Activated CD4-positive, alpha-beta T cell treated with anti-CD3 and anti-CD28 coated beads for 36 hours (primary cell): Measurements from ENCODE around the gene SSBP3. TPM values are rescaled to one million over a fixed set of nuclear protein-coding genes. Genes with fewer than 3 reads are reported as not detected.

Experiments used
- ATAC-seq: fragments of 200-7000 bp; cut with Tn5 transposase; one replicate; pipeline ENCODE4 v1.10.0; 2021; ENCODE audit warnings: mild to moderate bottlenecking, moderate library complexity
- CTCF ChIA-PET: fragments of 350-600 bp; sonication (Branson Sonifier 250); formaldehyde crosslinking; loops from one replicate; lab custom pipeline; 2021; ENCODE audit warnings: antibody characterized with exemption; lab: Charles Lee
- POLR2A ChIA-PET: fragments of 350-600 bp; sonication (Branson Sonifier 250); formaldehyde crosslinking; loops from one replicate; lab custom pipeline; 2021; ENCODE audit warnings: antibody characterized with exemption, inconsistent platforms; lab: Charles Lee
- DNase-seq: peaks from one replicate; pipeline ENCODE4 v3.0.0-alpha.2; 2020
- H3K27ac Mint-ChIP-seq: one replicate; pipeline ENCODE4 v1.8.0; 2021; ENCODE audit warnings: mixed read lengths
- H3K27me3 Mint-ChIP-seq: one replicate; pipeline ENCODE4 v1.8.0; 2021; ENCODE audit warnings: mixed read lengths
- H3K36me3 Mint-ChIP-seq: one replicate; pipeline ENCODE4 v1.8.0; 2021; ENCODE audit warnings: low read depth, mixed read lengths
- H3K4me1 Mint-ChIP-seq: one replicate; pipeline ENCODE4 v1.8.0; 2021; ENCODE audit warnings: mixed read lengths
- H3K4me3 Mint-ChIP-seq: one replicate; pipeline ENCODE4 v1.8.0; 2021; ENCODE audit warnings: mild to moderate bottlenecking, moderate library complexity, mixed read lengths
- H3K9me3 Mint-ChIP-seq: one replicate; pipeline ENCODE4 v1.8.0; 2021; ENCODE audit warnings: low read depth, mixed read lengths
- intact Hi-C, 2 experiments: fragments of 100-400 bp; cut with DNase I in 1 of 2; cut with micrococcal nuclease in 1 of 2; formaldehyde crosslinking; loops; one replicate each; pipeline versions ENCODE4 v1.14.2 to v1.15.1; 2022 to 2024; cut with DNase I, micrococcal nuclease
- total RNA-seq, 2 experiments: library from RNA; stranded (reverse); gene quantifications; one replicate each; pipeline ENCODE4 v1.2.3, GENCODE V29; 2021

SSBP3 gene
- total RNA-seq, 2 experiments from 2014 or later = 40.3 to 64.2 TPM

GRCh38 chr1:54317084-54317483, 89.1 kb downstream of the SSBP3 start:
- no peak for ATAC-seq
- intact Hi-C loops = no loop called here
- ChIA-PET POLR2A (no interaction called here), CTCF (no interaction called here)
- Mint-ChIP-seq H3K4me1 (peaks cover 36% of the 10 kb centered on the region), H3K4me3 (no peak overlapping the region), H3K27ac (no peak overlapping the region), H3K36me3 (no peaks in the 10 kb centered on the region), H3K9me3 (no peaks in the 10 kb centered on the region), H3K27me3 (no peaks in the 10 kb centered on the region)
- DNase-seq = no peak

GRCh38 chr1:54315099-54315498, 91.1 kb downstream of the SSBP3 start:
- DNase-seq (no peak), ATAC-seq (no peak)
- POLR2A ChIA-PET = no interaction called here
- Mint-ChIP-seq H3K4me1 (peaks cover 46% of the 10 kb centered on the region), H3K36me3 (no peaks in the 10 kb centered on the region), H3K4me3 (no peak overlapping the region), H3K9me3 (no peaks in the 10 kb centered on the region), H3K27me3 (no peaks in the 10 kb centered on the region), H3K27ac (no peak overlapping the region)
- intact Hi-C loops = no loop called here
- CTCF ChIA-PET = interaction anchor here (0.7 to 1.0 kb wide), 2 partner anchors 9 to 144 kb away, joined by 3 to 4 read pairs; no protein-coding TSS in a partner anchor

GRCh38 chr1:54314696-54315095, 91.5 kb downstream of the SSBP3 start:
- Mint-ChIP-seq H3K36me3 (no peaks in the 10 kb centered on the region), H3K27me3 (no peaks in the 10 kb centered on the region), H3K4me3 (no peak overlapping the region), H3K9me3 (no peaks in the 10 kb centered on the region), H3K4me1 (peaks cover 49% of the 10 kb centered on the region), H3K27ac (no peak overlapping the region)
- ATAC-seq (no peak), DNase-seq (no peak)
- ChIA-PET POLR2A (no interaction called here), CTCF (interaction anchor here (0.7 to 1.0 kb wide), 3 partner anchors 9 to 46 kb away, joined by 3 read pairs; no protein-coding TSS in a partner anchor)
- intact Hi-C loops = no loop called here

- peak; percentile 37 for ATAC-seq
- intact Hi-C loops = no loop called here
- H3K27me3 Mint-ChIP-seq = no peaks in the 10 kb centered on the region
- H3K9me3 Mint-ChIP-seq = no peaks in the 10 kb centered on the region
- DNase-seq = peak; percentile 25
- H3K36me3 Mint-ChIP-seq = no peaks in the 10 kb centered on the region
- H3K4me3 Mint-ChIP-seq = no peak overlapping the region
- ChIA-PET POLR2A (no interaction called here), CTCF (interaction anchor here (0.7 to 1.7 kb wide), 4 partner anchors 8 to 511 kb away, joined by 3 to 4 read pairs (median 3); no protein-coding TSS in a partner anchor)
- peak overlapping the region; percentile 67 for H3K27ac Mint-ChIP-seq
- H3K4me1 Mint-ChIP-seq = peaks cover 58% of the 10 kb centered on the region
These were observed 93.3 kb downstream of the SSBP3 start for GRCh38 chr1:54312796-54313316.

- Mint-ChIP-seq H3K27me3 (no peaks in the 10 kb centered on the region), H3K4me1 (peaks cover 59% of the 10 kb centered on the region), H3K4me3 (no peak overlapping the region), H3K36me3 (no peaks in the 10 kb centered on the region), H3K27ac (peak overlapping the region; percentile 53), H3K9me3 (no peaks in the 10 kb centered on the region)
- ChIA-PET POLR2A (no interaction called here), CTCF (interaction anchor here (1.1 kb wide), 1 partner anchor 24 kb away, joined by 3 read pairs; no protein-coding TSS in a partner anchor)
- DNase-seq = no peak
- intact Hi-C loops = loop anchor here in 1 of 2 experiments (2.0 kb wide), 1 partner anchor 177 kb away; no protein-coding TSS in a partner anchor
- ATAC-seq = no peak
These were observed 94.7 kb downstream of the SSBP3 start for GRCh38 chr1:54311506-54311905.

- Mint-ChIP-seq H3K27ac (peak overlapping the region; percentile 78), H3K4me1 (peaks cover 63% of the 10 kb centered on the region), H3K27me3 (no peaks in the 10 kb centered on the region), H3K4me3 (no peak overlapping the region), H3K36me3 (no peaks in the 10 kb centered on the region), H3K9me3 (no peaks in the 10 kb centered on the region)
- peak; percentile 51 for DNase-seq
- ChIA-PET POLR2A (no interaction called here), CTCF (interaction anchor here (1.1 kb wide), 1 partner anchor 23 kb away, joined by 3 read pairs; no protein-coding TSS in a partner anchor)
- intact Hi-C loops = loop anchor here in 1 of 2 experiments (2.0 kb wide), 1 partner anchor 178 kb away; no protein-coding TSS in a partner anchor
- ATAC-seq = peak; percentile 75
These were observed 95.5 kb downstream of the SSBP3 start for GRCh38 chr1:54310439-54311328.

GRCh38 chr1:54309631-54310366, 96.4 kb downstream of the SSBP3 start:
- no peaks in the 10 kb centered on the region for H3K27me3 Mint-ChIP-seq
- no peaks in the 10 kb centered on the region for H3K36me3 Mint-ChIP-seq
- ATAC-seq = no peak
- H3K4me1 Mint-ChIP-seq = peaks cover 61% of the 10 kb centered on the region
- ChIA-PET CTCF (interaction anchor here (0.6 to 1.2 kb wide), 4 partner anchors 14 to 180 kb away, joined by 3 read pairs; no protein-coding TSS in a partner anchor), POLR2A (no interaction called here)
- no peak overlapping the region for H3K4me3 Mint-ChIP-seq
- peak overlapping the region; percentile 25 for H3K27ac Mint-ChIP-seq
- DNase-seq = no peak
- intact Hi-C loops = loop anchor here in 1 of 2 experiments (2.0 kb wide), 1 partner anchor 179 kb away; no protein-coding TSS in a partner anchor
- no peaks in the 10 kb centered on the region for H3K9me3 Mint-ChIP-seq

- CTCF ChIA-PET = no interaction called here
- H3K4me1 Mint-ChIP-seq = peaks cover 64% of the 10 kb centered on the region
- H3K36me3 Mint-ChIP-seq = no peaks in the 10 kb centered on the region
- H3K9me3 Mint-ChIP-seq = no peaks in the 10 kb centered on the region
- ATAC-seq = no peak
- no peaks in the 10 kb centered on the region for H3K27me3 Mint-ChIP-seq
- intact Hi-C loops = no loop called here
- no peak overlapping the region for H3K4me3 Mint-ChIP-seq
- POLR2A ChIA-PET = interaction anchor here (0.6 kb wide), 1 partner anchor 66 kb away, joined by 4 read pairs; no protein-coding TSS in a partner anchor
- no peak overlapping the region for H3K27ac Mint-ChIP-seq
- no peak for DNase-seq
These were observed 98.9 kb downstream of the SSBP3 start for GRCh38 chr1:54307305-54307704.

- Mint-ChIP-seq H3K4me1 (peaks cover 65% of the 10 kb centered on the region), H3K9me3 (no peaks in the 10 kb centered on the region), H3K4me3 (no peak overlapping the region), H3K27ac (no peak overlapping the region), H3K27me3 (no peaks in the 10 kb centered on the region), H3K36me3 (no peaks in the 10 kb centered on the region)
- DNase-seq = no peak
- intact Hi-C loops = no loop called here
- ATAC-seq = no peak
- ChIA-PET CTCF (interaction anchor here (0.6 to 1.0 kb wide), 3 partner anchors 9 to 183 kb away, joined by 3 read pairs; no protein-coding TSS in a partner anchor), POLR2A (no interaction called here)
These were observed 100.2 kb downstream of the SSBP3 start for GRCh38 chr1:54305906-54306514.

- ATAC-seq (no peak), DNase-seq (no peak)
- H3K27me3 Mint-ChIP-seq = no peaks in the 10 kb centered on the region
- no peak overlapping the region for H3K27ac Mint-ChIP-seq
- CTCF ChIA-PET = interaction anchor here (1.0 kb wide), 1 partner anchor 8 kb away, joined by 3 read pairs; no protein-coding TSS in a partner anchor
- H3K9me3 Mint-ChIP-seq = no peaks in the 10 kb centered on the region
- intact Hi-C loops = no loop called here
- POLR2A ChIA-PET = interaction anchor here (0.8 kb wide), 1 partner anchor 9 kb away, joined by 4 read pairs; no protein-coding TSS in a partner anchor
- H3K4me3 Mint-ChIP-seq = no peak overlapping the region
- peaks cover 65% of the 10 kb centered on the region for H3K4me1 Mint-ChIP-seq
- H3K36me3 Mint-ChIP-seq = no peaks in the 10 kb centered on the region
These were observed 101.7 kb downstream of the SSBP3 start for GRCh38 chr1:54304518-54304917.
